ENCODE measurements around the gene TLR4. TPM values are rescaled to one million over a fixed set of nuclear protein-coding genes. Genes with fewer than 3 reads are reported as not detected.

TLR4 gene
- total RNA-seq (2022; extraction: Qiagen RNA extraction; ENCODE audit: low read depth): 0.12 to 0.31 TPM (median 0.13 TPM) in 5 replicates

GRCh38 chr9:117704024-117704575 is at the start of gene TLR4:
Gene TLR4, plus strand, starts transcription at chr9:117704403. Its CDS starts 70 bp downstream, at chr9:117704473.

